Neuronal stem cell (in vitro differentiated cells): ENCODE measurements around the gene SDC4.

Experiments used
- DNase-seq: peaks from one replicate; pipeline ENCODE4 v3.0.0-alpha.2; 2013; ENCODE audit warnings: low spot score
- H2AFZ ChIP-seq: one replicate; pipeline ENCODE4 v1.6.1; 2013; ENCODE audit warnings: mild to moderate bottlenecking, low read length, inconsistent platforms
- H2AK5ac ChIP-seq: 2 replicates; pipeline ENCODE4 v1.6.1; 2013; ENCODE audit warnings: low read depth, mild to moderate bottlenecking, inconsistent platforms, low read length, moderate library complexity, mixed read lengths
- H2BK120ac ChIP-seq: 2 replicates; pipeline ENCODE4 v1.6.1; 2013; ENCODE audit warnings: low read depth, mild to moderate bottlenecking, inconsistent platforms, low read length, moderate library complexity, mixed read lengths
- H2BK12ac ChIP-seq: one replicate; pipeline ENCODE4 v1.6.1; 2013; ENCODE audit warnings: low read length, inconsistent platforms
- H2BK15ac ChIP-seq: 2 replicates; pipeline ENCODE4 v1.6.1; 2013; ENCODE audit warnings: mild to moderate bottlenecking, low read length, inconsistent platforms, mixed read lengths
- H2BK5ac ChIP-seq: one replicate; pipeline ENCODE4 v1.6.1; 2013; ENCODE audit warnings: inconsistent platforms, mild to moderate bottlenecking, low read length, moderate library complexity
- H3K14ac ChIP-seq: one replicate; pipeline ENCODE4 v1.6.1; 2013; ENCODE audit warnings: low read length, inconsistent platforms
- H3K18ac ChIP-seq: 2 replicates; pipeline ENCODE4 v1.6.1; 2013; ENCODE audit warnings: low read length, inconsistent platforms
- H3K23ac ChIP-seq: 2 replicates; pipeline ENCODE4 v1.6.1; 2013; ENCODE audit warnings: low read depth, mild to moderate bottlenecking, mixed read lengths, low read length, inconsistent platforms; ENCODE audit not compliant: poor library complexity
- H3K27ac ChIP-seq: replicated peaks from 3 replicates; pipeline ENCODE4 v1.5.1; 2013; ENCODE audit warnings: low read length, inconsistent platforms
- H3K27me3 ChIP-seq, 3 experiments: 2 replicates each; pipeline ENCODE4 v1.6.1; 2013; ENCODE audit warnings: low read length in 3 of 3, mild to moderate bottlenecking in 2 of 3, inconsistent platforms in 1 of 3, low read depth in 1 of 3, mixed read lengths in 1 of 3, moderate library complexity in 1 of 3; ENCODE audit not compliant: control insufficient read depth in 3 of 3, insufficient read depth in 3 of 3
- H3K36me3 ChIP-seq, 2 donors: replicated peaks in 1 of 2; 2 replicates each; pipeline ENCODE4 v1.6.1; 2013; ENCODE audit warnings: low read length in 2 of 2; ENCODE audit not compliant: control insufficient read depth in 2 of 2, insufficient read depth in 2 of 2
- H3K4ac ChIP-seq: 2 replicates; pipeline ENCODE4 v1.6.1; 2013; ENCODE audit warnings: inconsistent platforms, mild to moderate bottlenecking, low read length, moderate library complexity
- H3K4me1 ChIP-seq, 2 donors: 1 replicate in 1 of 2; 2 replicates in 1 of 2; pipeline ENCODE4 v1.6.1; 2013; ENCODE audit warnings: low read length in 2 of 2, low read depth in 1 of 2; ENCODE audit not compliant: control insufficient read depth in 2 of 2, insufficient read depth in 1 of 2
- H3K4me2 ChIP-seq: one replicate; pipeline ENCODE4 v1.6.1; 2013; ENCODE audit warnings: mild to moderate bottlenecking, low read length, inconsistent platforms; ENCODE audit not compliant: insufficient read depth, poor library complexity, severe bottlenecking
- H3K4me3 ChIP-seq, 2 donors: 2 replicates each; pipeline ENCODE4 v1.5.1; 2013; ENCODE audit warnings: low read length in 2 of 2, mild to moderate bottlenecking in 2 of 2, inconsistent platforms in 1 of 2, moderate library complexity in 1 of 2
- H3K79me1 ChIP-seq: one replicate; pipeline ENCODE4 v1.6.1; 2013; ENCODE audit warnings: low read depth, mild to moderate bottlenecking, inconsistent platforms, low read length, moderate library complexity
- H3K9ac ChIP-seq: one replicate; pipeline ENCODE4 v1.6.1; 2013; ENCODE audit warnings: mild to moderate bottlenecking, low read depth, low read length, inconsistent platforms; ENCODE audit not compliant: poor library complexity
- H3K9me3 ChIP-seq, 2 donors: replicated peaks in 1 of 2; 2 replicates each; pipeline versions ENCODE3 to v1.6.1; 2013; ENCODE audit warnings: low read length in 2 of 2, mild to moderate bottlenecking in 2 of 2, inconsistent platforms in 1 of 2, low read depth in 1 of 2, mixed read lengths in 1 of 2, moderate library complexity in 1 of 2; ENCODE audit not compliant: control insufficient read depth in 2 of 2, insufficient read depth in 1 of 2
- H4K8ac ChIP-seq: one replicate; pipeline ENCODE4 v1.6.1; 2013; ENCODE audit warnings: low read depth, mild to moderate bottlenecking, inconsistent platforms, low read length, moderate library complexity
- H4K91ac ChIP-seq: one replicate; pipeline ENCODE4 v1.6.1; 2013; ENCODE audit warnings: low read length, low read depth, mild to moderate bottlenecking, inconsistent platforms; ENCODE audit not compliant: poor library complexity
- WGBS, 2 donors: extraction: QIAGEN DNeasy Blood & Tissue Kit; methylation state at CpG; one replicate each; pipeline ENCODE4 v1.1.7; 2013; ENCODE audit warnings: missing lambda C conversion rate in 2 of 2, mixed read lengths in 1 of 2; ENCODE audit not compliant: insufficient read length in 2 of 2, insufficient replicate concordance in 1 of 2; ENCODE audit errors: extremely low coverage in 2 of 2; 5-methylcytosine and 5-hydroxymethylcytosine counted together

The SDC4 gene

DNA sequence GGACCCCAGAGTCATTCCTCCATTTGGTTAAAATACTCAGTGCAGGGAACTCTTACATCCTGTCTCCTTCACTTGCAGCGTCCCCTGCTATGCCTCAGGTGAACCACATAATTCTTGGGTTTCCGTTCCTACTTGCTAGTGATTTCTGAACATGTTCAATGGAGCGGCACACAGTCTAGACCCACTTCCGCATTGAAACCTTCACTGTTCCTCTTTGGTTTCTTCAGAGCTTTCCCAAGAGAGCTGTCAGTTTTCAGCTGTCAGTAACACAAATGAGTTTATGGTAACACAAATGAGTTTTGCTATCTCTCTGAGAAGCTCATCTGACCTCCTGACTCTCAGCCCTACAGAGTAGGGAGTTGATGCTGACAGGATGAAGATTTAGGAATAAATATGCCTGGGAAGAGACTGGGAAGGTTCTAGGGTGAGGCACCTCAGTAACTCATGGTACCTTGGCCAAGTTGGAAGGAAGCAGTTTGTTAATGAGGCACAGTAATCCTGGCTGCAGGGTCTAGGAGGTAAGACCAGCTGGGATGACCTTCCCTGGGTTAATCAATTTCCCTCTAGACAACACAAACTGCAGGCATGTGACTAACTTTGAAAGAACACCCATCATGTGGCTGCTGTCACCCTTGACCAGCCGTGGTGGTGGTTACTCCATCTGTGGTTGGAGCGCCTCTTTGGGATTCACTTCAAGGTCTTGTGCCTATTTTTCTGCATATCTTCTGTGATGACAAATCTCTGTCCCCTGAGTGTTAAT is 20.2 kb upstream of the SDC4 start:
- H3K9me3 ChIP-seq: no peaks in the 10 kb centered on the region
- H3K36me3 ChIP-seq: peaks cover 20 to 41% of the 10 kb centered on the region in 2 donors
- H2BK12ac ChIP-seq: no peak overlapping the region
- no peak overlapping the region for H3K4me3 ChIP-seq
- H4K8ac ChIP-seq: no peak overlapping the region
- H3K14ac ChIP-seq: no peak overlapping the region
- H3K23ac ChIP-seq: no peak overlapping the region
- peaks cover 2% of the 10 kb centered on the region for H3K79me1 ChIP-seq
- peaks cover 5 to 8% of the 10 kb centered on the region in 2 donors for H3K4me1 ChIP-seq
- no peak for DNase-seq
- H3K4me2 ChIP-seq: no peak overlapping the region
- no peak overlapping the region for H3K27ac ChIP-seq
- no peak overlapping the region for H2BK5ac ChIP-seq
- no peak overlapping the region for H4K91ac ChIP-seq
- H2AK5ac ChIP-seq: no peak overlapping the region
- no peak overlapping the region for H3K18ac ChIP-seq
- WGBS, 2 donors: no CpG with 5 or more reads among the region's 6 CpGs
- no peak overlapping the region for H2BK120ac ChIP-seq
- no peak overlapping the region for H3K4ac ChIP-seq
- H2BK15ac ChIP-seq: no peak overlapping the region
- peaks cover 0 to 6% (median 0%) of the 10 kb centered on the region in 3 experiments for H3K27me3 ChIP-seq
- H2AFZ ChIP-seq: no peak overlapping the region
- H3K9ac ChIP-seq: no peak overlapping the region

DNA sequence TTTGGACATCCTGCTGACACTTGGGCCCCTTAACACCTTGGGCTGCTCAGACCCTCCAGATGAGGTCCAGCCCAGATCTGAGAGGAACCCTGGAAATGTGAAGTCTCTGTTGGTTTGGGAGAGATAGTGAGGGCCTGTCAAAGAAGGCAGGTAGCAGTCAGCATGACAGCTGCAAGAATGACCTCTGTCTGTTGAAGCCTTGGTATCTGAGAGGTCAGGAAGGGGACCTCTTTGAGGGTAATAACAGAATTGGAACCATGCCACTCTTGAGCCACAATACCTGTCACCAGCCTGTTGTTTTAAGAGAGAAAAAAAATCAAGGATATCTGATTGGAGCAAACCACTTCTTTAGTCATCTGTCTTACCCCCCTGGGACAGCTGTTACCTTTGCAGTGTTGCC is 18.9 kb upstream of the SDC4 start:
- no peak overlapping the region for H3K27ac ChIP-seq
- H3K27me3 ChIP-seq: no peaks in the 10 kb centered on the region
- no peak overlapping the region for H2AFZ ChIP-seq
- no peak for DNase-seq
- no peak overlapping the region for H3K4me3 ChIP-seq
- H3K79me1 ChIP-seq: peaks cover 2% of the 10 kb centered on the region
- no peak overlapping the region for H3K4me2 ChIP-seq
- no peak overlapping the region for H3K4ac ChIP-seq
- no peak overlapping the region for H3K14ac ChIP-seq
- no peak overlapping the region for H2BK120ac ChIP-seq
- H2AK5ac ChIP-seq: no peak overlapping the region
- H3K9me3 ChIP-seq: no peaks in the 10 kb centered on the region
- no peak overlapping the region for H3K9ac ChIP-seq
- no peak overlapping the region for H2BK15ac ChIP-seq
- no peak overlapping the region for H3K23ac ChIP-seq
- H4K8ac ChIP-seq: no peak overlapping the region
- no peak overlapping the region for H2BK5ac ChIP-seq
- H3K4me1 ChIP-seq: peaks cover 2 to 5% of the 10 kb centered on the region in 2 donors
- H3K36me3 ChIP-seq: peaks cover 20 to 41% of the 10 kb centered on the region in 2 donors
- H3K18ac ChIP-seq: no peak overlapping the region
- H2BK12ac ChIP-seq: no peak overlapping the region
- no peak overlapping the region for H4K91ac ChIP-seq

DNA sequence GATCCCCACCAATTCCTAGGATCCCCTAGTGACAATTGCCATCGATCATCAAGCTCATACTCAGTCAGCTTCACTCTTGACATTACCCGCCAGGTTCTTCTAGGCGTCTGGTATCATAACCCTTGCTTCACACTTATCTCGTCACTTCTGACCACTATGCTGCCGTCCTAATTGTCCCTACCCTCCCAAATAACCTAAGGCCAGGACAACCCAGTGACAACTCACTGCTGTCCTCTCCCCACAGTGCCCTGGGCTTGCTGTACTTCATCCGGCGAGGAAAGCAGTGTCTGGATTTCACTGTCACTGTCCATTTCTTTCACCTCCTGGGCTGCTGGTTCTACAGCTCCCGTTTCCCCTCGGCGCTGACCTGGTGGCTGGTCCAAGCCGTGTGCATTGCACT is 18.4 kb upstream of the SDC4 start:
- no peak overlapping the region for H3K4me2 ChIP-seq

DNA sequence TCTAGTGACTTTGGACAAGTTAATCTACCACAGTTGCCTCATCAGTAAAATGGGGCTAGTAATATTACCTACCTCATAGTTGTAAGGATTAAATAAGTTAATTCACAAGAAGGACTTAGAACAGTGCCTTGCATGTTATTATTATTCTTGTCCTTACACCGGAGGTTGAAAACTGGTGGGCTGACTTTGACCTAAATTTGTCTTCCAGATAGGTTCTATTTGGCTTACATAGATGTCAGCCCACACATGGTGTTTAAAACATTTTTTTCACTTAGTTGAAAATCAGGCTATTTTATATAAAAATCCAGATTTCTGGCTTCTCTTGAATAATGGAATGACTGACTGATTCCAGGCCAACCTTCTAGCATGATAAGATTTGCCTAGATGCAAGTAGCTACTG is 18.0 kb upstream of the SDC4 start:
- Histone ChIP-seq H3K23ac (no peak overlapping the region), H3K4me1 (peaks cover 2 to 5% of the 10 kb centered on the region in 2 donors), H2BK120ac (no peak overlapping the region), H2BK5ac (no peak overlapping the region), H3K9me3 (no peaks in the 10 kb centered on the region), H3K27ac (no peak overlapping the region), H3K4me2 (no peak overlapping the region), H3K9ac (no peak overlapping the region), H3K27me3 (no peaks in the 10 kb centered on the region), H3K4me3 (no peak overlapping the region), H2BK12ac (no peak overlapping the region), H3K36me3 (peaks cover 20 to 41% of the 10 kb centered on the region in 2 donors), H2AFZ (no peak overlapping the region), H3K14ac (no peak overlapping the region), H3K4ac (no peak overlapping the region), H2AK5ac (no peak overlapping the region), H4K91ac (no peak overlapping the region), H4K8ac (no peak overlapping the region), H3K79me1 (peaks cover 2% of the 10 kb centered on the region), H3K18ac (no peak overlapping the region), H2BK15ac (no peak overlapping the region)
- DNase-seq: no peak
- WGBS, 2 donors: no CpG with 5 or more reads among the region's 1 CpG

More for the DNA sequence above, 18.4 kb upstream of the SDC4 start:
- no CpG with 5 or more reads among the region's 11 CpGs for WGBS, 2 donors
- DNase-seq: no peak
- Histone ChIP-seq H3K4ac (no peak overlapping the region), H3K9me3 (no peaks in the 10 kb centered on the region), H3K27ac (no peak overlapping the region), H3K4me3 (no peak overlapping the region), H2BK120ac (no peak overlapping the region), H2BK12ac (no peak overlapping the region), H3K27me3 (no peaks in the 10 kb centered on the region), H3K9ac (no peak overlapping the region), H2BK15ac (no peak overlapping the region), H3K36me3 (peaks cover 20 to 41% of the 10 kb centered on the region in 2 donors), H3K4me1 (peaks cover 2 to 5% of the 10 kb centered on the region in 2 donors), H2AK5ac (no peak overlapping the region), H2BK5ac (no peak overlapping the region), H3K18ac (no peak overlapping the region), H3K14ac (no peak overlapping the region), H3K79me1 (peaks cover 2% of the 10 kb centered on the region), H2AFZ (no peak overlapping the region), H4K8ac (no peak overlapping the region), H3K23ac (no peak overlapping the region), H4K91ac (no peak overlapping the region)
